Measurements from ENCODE around the gene KDM8.
"Not testable (repeated sequence)": the region's sequence is repeated elsewhere in the genome, so short reads cannot be mapped to it uniquely, and the experiment has no call there.

The KDM8 gene

DNA sequence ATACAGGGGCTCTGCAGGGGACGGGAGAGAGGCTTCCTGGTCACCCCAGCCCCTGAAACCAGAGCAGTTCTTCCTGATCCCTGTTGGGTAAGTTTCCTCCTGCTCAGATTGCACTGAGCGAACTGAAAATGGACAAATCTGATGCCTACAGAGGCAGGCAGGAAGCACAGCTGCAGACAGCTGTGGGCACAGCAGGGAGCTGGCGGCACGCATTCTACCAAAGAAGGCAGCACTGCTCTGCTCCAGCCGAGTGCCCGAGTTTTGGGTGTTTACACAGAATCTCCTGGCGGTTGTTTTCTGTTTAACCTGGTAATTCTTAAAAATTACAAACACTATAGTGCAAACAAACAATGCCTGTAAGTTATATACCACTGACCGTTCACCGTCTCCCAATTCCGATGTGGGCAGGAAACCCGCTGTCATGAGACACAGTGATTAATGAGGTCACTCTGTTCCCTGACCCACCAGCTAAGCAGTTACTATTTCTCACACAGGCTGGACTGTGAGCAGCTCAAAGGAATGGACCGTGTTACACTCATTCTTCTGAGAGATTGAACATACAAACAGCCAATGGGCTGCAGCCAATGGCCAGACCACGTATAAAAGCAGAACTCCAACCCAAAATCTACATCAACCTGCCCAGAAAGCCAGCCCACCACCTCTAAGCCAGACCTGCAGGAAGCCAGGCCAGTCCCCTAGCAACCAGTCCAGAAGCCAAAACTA lies 39.7 kb downstream of the KDM8 start:
- no peak for DNase-seq (ENCODE audit: low read depth in 2 of 2)

DNA sequence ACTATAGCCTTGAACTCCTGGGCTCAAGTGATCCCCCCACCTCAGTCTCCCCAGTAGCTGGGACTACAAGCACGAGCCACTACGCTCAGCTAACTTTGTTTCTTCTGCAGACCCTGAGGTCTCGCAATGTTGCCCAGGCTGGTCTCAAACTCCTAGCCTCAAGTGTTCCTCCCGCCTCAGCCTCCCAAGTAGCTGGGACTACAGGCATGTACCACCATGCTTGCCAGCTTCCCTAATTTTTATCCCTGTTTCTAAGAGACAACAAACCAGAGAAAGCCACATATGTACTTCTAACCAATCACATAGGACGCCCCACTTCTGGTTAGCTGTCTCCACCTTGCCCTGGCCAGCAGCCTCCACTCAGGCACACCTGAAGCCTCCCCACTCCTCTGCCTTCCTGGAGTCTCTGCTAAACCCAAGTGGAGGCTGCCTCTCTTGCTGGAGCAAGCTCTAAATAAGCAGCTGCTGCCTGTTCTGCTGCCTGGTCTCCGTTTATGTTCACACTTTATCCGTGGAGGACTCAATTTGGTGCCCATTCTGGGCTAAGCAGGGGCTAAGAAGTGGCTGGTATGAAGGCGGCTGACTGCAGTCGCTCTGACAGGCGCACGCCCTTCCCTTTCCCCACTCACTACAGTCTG lies 40.5 kb downstream of the KDM8 start:
- DNase-seq (ENCODE audit: low read depth in 2 of 2): no peak

DNA sequence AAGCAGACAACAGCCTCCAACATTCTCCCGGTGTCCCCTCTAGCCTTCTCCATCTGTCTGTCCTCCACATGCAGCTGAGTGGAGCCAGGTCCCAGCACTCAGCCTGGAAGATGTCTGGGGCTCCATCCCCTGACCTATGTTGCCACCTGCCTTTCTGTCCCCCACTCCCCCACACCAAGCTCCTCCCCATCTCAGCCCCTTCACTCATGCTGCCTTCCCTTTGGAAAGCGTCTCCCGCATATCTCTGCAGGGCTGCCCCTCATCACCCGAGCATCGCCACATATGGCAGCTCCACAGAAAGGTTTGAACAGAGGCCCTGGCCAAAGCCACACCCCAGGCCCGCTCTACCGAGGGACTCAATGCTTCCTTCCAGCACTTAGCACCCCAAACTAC lies 41.0 kb downstream of the KDM8 start:
- no peak for DNase-seq (ENCODE audit: low read depth in 2 of 2)

DNA sequence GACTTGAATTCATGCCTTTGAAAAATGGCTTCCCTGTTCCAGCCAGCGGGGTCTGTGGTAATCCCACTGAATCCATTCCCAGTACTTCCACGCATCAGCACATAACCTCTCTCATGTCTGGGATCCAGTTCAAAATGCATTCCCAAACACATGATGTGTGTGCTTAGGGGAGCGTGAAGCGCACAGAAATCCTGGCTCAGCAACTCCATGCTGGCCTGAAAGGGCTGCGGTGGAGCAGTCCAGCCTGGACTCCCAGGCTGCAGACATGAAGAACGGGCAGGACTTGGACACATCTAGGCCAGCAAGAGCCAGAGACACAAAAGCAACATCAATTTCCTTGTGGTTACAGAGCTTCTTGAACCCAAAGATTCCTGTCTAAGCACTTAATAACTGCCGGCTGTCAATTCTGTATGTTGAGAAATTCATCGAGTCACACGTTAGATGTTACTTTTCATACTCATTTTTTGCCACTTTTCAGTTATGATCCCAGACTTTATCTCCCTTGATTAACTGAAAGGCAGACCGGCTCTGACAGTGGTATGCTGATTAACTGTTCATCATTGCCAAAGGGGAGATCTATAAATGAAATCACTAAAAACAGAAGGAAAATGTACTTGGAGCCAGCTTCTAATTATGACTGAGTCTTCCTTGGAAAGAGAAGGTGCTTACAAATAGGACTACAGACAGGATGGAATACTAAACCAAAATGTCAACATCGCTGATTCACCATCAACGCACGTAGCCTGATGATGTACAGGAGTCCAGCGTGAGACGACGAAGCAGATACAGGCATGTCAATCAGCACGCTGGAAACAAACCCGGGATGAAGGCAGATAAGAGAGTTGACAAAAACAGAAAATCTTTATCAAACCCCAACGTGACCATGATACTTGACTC lies 42.2 kb downstream of the KDM8 start:
- DNase-seq (ENCODE audit: low read depth in 2 of 2): peak; percentile 58 to 60

DNA sequence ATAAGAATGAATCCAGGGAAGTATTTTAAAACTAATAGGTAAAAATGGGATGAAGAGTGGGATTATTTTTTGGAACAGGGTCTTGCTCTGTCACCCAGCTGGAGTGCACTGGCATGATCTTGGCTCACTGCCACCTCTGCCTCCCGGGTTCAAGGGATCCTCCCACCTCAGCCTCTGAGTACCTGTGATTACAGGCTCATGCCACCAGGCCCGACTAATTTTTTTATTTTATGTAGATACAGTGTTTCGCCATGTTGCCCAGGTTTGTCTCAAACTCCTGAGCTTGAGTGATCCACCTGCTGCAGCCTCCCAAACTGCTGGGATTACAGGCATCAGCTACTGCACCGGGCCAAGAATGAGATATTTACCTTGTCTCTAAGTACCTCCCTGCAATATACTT lies 43.1 kb downstream of the KDM8 start:
- no peak for DNase-seq (ENCODE audit: low read depth in 2 of 2)

DNA sequence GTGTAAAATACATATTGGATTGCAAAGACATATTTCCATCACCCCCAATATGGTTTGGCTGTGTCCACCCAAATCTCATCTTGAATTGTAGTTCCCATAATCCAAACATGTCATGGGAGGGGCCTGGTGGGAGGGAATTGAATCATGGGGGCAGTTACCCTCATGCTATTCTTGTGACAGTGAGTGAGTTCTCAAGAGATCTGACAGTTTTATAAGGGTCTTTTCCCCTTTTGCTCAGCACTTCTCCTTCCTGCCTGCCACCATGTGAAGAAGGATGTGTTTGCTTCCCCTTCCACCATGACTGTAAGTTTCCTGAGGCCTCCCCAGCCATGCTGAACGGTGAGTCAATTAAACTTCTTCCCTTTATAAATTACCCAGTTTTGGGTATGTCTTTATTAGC lies 43.8 kb downstream of the KDM8 start:
- not testable (repeated sequence) for DNase-seq (ENCODE audit: low read depth in 2 of 2)

DNA sequence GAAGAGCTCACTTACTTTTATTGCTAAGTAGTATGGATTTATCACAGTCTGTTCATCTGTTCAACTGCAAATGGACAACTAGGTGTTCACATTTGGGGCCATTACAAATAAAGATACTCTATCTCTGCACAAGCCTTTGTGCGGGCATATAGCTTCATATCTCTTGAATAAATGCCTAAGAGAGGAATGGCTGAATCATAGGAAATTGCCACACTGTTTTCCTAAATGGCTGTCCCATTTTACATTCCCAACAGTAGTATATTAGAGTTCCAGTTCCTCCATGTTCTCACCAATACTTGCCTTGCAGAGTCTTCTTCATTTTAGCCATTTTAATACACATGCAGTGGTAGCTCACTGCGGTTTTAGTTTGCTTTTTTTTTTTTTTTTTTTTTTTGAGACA lies 44.7 kb downstream of the KDM8 start:
- no peak for DNase-seq (ENCODE audit: low read depth in 2 of 2)

DNA sequence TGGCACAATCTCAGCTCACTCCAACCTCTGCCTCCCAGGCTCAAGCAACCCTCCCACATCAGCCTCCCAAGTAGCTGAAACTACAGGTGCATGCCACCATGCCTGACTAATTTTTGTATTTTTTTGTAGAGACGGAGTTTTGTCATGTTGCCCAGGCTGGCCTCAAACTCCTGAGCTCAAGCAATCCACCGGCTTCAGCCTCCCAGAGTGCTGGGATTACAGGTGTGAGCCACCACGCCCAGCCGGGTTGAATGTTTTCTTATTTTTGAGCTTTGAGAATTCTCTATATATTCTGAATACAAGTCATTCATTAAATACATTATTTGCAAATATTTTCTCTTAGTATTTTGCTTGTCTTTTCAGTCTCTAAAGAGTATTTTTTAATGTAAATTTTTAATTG lies 45.6 kb downstream of the KDM8 start:
- not testable (repeated sequence) for DNase-seq (ENCODE audit: low read depth in 2 of 2)

DNA sequence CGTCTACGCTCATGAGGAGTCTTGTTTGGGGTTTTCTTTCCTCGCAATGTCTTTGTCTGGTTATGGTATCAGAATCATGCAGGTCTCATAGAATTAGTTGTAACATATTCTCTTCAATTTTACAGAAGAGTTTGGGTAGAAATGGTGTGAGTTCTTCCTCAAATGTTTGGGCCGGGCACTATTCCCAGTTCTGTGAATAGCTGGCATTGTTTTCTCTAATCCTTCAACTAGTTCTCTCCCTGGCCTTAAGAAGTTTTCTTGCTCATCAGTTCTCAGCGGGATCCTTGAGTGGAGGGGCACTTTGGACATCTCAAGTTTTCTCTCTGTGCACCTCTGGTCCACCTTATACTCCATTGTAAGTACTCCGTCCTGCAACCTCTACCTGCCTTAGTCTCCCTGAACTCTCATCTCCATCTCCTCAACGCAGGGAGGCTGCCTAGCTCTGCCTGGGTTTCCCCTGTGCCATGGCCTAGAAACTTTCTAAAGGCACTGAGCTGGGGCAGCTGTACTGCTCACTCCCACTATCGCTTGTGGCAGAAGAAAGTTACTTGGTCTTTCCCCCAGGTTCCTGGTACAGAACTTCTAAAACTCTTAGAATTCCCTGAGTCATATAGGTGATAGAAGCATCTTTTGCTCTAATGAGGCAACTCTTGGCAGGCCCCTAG lies 48.3 kb downstream of the KDM8 start:
- no peak for DNase-seq (ENCODE audit: low read depth in 2 of 2)

DNA sequence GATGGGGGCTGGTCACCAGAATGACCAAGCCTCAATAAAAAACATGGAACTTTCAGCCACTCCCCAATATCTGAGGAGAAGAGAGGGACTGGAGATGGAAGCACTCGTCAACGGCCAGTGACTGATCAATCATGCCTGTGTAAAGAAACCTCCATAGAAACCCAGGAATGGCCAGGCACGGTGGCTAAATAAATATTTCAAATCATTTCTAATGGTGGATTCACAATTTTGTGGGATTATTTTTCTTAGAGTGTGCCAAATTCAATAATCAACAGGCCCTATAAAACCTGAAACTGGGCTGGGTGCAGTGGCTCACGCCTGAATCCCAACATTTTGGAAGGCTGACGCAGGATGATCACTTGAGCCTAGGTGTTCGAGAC lies 48.9 kb downstream of the KDM8 start:
- no peak for DNase-seq (ENCODE audit: low read depth in 2 of 2)

DNA sequence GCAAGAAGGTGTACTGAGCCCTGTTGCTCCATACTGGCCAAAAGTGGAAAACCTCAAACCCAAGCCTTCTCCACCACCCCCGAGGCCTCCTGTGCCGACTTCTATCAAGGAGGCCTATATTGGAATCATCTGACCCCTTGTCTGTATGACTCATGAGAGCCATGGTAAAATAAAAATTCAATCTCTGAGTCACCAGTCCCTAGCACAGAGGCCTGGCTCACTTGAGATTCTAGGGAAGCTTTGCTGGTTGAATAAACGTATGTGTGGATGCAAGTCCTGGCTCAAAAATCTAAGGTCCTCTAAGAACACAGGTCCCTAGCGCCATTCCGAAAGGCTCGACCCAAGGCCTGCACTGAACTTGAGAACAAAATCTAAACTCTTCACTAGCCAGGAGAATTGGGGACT lies 50.2 kb downstream of the KDM8 start:
- DNase-seq (ENCODE audit: low read depth in 2 of 2): peak in 1 of 2 experiments; percentile 29

DNA sequence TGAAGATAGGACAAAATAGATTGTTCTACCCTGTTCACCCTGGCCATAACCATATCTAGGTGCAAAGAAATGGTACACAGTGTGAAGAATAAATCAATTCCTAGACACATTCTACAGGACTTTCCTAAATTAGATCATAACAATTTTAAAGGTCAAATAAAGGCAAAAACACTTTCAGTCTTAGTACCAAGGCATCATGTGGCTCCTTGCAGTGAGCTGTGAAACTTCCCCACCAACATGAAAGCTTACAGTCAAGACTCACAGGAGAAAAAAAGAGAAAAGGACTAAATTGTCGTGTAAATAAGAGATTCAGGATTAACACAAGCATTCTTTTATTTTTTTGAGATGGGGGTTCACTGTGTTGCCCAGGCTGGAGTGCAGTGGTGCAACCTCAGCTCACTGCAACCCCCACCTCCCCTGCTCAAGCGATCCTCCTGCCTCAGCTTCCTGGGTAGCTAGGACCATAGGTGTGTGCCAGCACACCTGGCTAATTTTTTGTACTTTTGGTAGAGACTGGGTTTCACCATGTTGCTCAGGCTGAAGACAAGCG lies 51.0 kb downstream of the KDM8 start:
- DNase-seq (ENCODE audit: low read depth in 2 of 2): no peak

DNA sequence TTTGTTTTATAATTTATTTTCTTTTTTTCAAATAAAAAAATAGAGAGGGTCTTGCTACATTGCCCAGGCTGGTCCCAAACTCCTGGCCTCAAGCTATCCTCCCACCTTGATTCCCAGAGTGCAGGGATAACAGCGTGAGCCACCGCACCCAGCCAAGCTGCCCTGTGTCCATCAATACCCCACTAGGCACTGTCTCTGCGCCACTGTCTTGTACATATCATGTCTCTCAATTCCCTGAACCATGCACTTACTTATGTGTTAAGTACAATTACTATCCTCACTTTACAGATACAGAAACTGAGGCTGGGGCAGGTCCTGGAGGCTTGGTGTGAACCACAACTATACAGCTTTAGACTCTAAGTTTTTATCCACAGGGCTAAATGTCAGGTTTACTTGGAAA lies 53.5 kb downstream of the KDM8 start:
- no peak for DNase-seq (ENCODE audit: low read depth in 2 of 2)

DNA sequence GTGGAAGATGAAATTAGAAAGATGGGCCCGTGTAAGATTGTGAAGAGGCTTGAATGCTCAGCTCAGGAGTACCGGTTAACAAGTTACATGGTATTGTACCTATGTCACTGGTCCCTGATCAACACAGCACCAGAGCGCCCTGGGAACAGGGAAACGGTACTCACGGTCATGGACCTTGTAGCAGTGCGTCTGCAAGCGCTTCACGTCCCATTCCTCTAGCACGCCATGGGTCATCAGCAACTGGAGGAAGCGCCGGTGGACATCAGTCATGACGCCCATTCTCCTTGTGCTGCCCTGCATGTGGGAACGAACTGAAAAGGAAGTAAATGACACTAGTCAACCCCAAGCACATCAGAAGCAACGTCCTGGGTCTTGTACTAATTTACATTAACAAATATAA lies 53.9 kb downstream of the KDM8 start:
- DNase-seq (ENCODE audit: low read depth in 2 of 2): no peak

DNA sequence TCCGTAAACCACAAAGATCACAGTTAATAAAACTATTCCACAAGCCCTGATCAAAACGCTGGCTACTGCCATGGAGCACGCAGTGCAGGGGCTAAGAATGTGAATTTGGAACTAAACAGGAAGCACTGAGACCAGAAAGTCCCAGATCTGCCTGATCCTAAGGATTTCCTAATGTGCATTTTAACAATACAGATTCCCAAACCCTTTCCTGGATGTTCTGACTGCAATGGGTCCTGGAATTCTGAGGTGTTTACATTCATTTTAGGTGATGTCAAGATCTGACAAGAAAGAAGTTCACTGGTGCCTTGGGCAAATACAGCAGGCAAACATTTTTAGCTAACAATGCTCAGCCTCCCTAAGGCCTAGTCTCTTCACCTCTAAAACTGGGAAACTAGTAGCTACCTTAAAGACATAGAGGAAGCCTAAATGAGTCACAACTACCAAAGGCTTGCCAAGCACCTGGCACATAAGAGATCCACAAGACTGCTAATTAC lies 55.0 kb downstream of the KDM8 start:
- DNase-seq (ENCODE audit: low read depth in 2 of 2): no peak

DNA sequence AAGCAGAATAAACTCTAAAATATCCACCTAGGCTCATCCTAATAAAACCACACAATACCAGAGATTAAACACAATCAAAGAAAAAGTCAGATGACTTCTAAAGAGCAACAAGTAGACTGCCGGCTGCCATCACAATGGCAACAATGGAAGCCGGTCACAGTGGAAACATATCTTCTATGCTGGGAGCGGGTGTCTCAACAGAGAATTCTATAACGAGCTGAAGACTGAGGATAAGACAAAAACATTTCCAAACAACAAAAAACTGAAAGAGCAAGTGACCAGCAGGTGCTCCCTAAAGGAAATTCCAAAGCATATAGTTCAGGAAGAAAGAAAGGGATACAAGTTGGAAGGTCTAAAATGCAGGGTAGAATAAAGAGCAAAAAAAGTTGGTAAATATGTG lies 56.4 kb downstream of the KDM8 start:
- DNase-seq (ENCODE audit: low read depth in 2 of 2): no peak

DNA sequence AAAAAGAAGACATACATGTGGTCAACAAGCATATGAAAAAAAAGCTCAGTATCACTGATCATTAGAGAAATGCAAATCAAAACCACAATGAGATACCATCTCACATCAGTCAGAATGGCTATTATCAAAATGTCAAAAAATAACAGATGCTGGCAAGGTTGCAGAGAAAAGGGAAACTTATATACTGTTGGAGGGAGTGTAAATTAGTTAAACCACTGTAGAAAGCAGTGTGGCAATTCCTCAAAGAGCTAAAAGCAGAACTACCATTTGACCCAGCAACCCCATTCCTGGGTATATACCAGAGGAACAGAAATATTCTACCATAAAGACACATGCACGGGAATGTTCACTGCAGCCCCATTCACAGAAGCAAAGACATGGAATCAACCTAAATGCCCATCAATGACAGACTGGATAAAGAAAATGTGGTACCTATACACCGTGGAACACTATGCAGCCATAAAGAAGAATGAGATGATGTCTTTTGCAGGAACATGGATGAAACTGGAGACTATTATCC lies 59.6 kb downstream of the KDM8 start:
- not testable (repeated sequence) for DNase-seq (ENCODE audit: low read depth in 2 of 2)

DNA sequence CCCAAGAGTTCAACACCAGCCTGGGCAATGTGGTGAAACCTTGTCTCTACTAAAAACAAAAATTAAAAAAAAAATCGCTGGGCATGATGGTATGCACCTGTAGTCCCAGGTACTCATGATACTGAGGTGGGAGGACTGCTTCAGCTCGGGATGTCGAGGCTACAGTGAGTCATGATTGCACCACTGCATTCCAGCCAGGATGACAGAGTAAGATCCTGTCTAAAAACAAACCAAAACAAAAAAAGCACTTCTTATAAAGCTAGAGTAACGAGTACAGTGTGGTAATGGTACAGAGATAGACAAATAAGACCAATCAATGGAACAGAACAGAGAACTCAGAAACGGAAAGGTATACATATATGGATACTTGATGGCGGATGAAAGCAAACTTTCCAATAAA lies 60.8 kb downstream of the KDM8 start:
- DNase-seq (ENCODE audit: low read depth in 2 of 2): no peak

DNA sequence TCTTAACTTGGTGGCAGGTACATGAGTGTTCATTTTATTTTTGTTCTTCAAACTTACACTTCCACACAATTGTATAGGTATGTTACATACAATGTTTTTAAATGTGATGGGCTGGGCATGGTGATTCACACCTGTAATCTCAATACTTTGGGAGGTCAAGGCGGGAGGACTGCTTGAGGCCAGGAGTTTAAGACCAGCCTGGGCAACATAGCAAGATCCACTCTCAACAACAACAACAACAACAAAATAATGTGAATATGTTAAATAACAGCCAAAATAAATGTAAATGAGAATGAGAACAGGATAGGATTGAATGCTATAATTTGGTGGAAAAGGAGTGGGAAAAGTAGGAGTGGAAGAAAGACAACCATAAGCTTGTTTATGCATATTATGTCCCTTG lies 62.7 kb downstream of the KDM8 start:
- DNase-seq (ENCODE audit: low read depth in 2 of 2): no peak

DNA sequence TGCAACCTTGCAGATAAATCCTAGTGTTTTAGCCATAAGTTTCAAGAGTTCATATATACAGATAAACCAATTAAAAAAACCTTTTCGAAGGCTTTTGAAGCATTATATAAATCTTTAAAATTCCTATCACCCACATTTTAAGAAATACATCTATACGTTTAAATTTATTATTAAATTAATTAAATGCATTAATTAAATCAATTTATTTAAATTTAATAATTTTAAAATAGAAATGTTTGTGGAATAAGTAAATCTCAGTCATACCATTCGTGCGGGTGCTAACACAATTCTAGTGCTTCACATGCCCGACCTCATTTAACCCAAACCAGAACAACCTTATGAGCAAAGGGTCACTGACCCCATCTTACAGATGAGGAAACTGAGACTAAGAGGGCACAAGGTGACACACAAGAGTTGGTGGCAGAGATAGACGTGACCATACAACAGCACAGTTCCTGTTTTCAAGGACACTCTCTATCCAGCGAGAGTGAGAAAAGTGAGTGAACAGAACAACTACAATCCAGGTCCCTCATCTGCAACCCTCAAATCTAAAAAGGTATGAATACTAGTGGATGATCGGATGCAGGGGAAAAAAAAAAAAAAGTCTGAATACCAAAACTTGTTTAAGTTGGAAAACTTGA lies 63.8 kb downstream of the KDM8 start:
- no peak for DNase-seq (ENCODE audit: low read depth in 2 of 2)

All from fibroblast of skin of left biceps (primary cell).